Uterus (tissue), 4 donors: Measurements from ENCODE around the gene PSTK. TPM values are rescaled to one million over a fixed set of nuclear protein-coding genes. Genes with fewer than 3 reads are reported as not detected.

Experiments
- DNase-seq, 2 donors: peaks; one replicate each; pipeline ENCODE4 v3.0.0-alpha.2; 2019 to 2020
- H3K27ac ChIP-seq, 2 donors: fragments of 200-600 bp; sonication (generic); 1 replicate in 1 of 2; 2 replicates in 1 of 2; pipeline ENCODE4 v1.5.1; 2016 to 2018
- H3K27me3 ChIP-seq, 2 donors: fragments of 200-600 bp; sonication (generic); one replicate each; pipeline ENCODE4 v1.5.1; 2018 to 2019; ENCODE audit warnings: control low read depth in 1 of 2
- H3K36me3 ChIP-seq, 2 donors: fragments of 200-600 bp; sonication (generic); one replicate each; pipeline ENCODE4 v1.5.1; 2019; ENCODE audit warnings: control low read depth in 1 of 2
- H3K4me1 ChIP-seq, 2 donors: fragments of 200-600 bp; sonication (generic); one replicate each; pipeline ENCODE4 v1.5.1; 2018 to 2019; ENCODE audit warnings: control low read depth in 1 of 2
- H3K4me3 ChIP-seq, 2 donors: fragments of 200-600 bp; sonication (generic); 1 replicate in 1 of 2; 2 replicates in 1 of 2; pipeline ENCODE4 v1.5.1; 2018 to 2019; ENCODE audit warnings: mild to moderate bottlenecking in 1 of 2
- H3K9me3 ChIP-seq, 2 donors: fragments of 200-600 bp; sonication (generic); one replicate each; pipeline ENCODE4 v1.5.1; 2019; ENCODE audit warnings: control low read depth in 1 of 2
- CTCF ChIP-seq, 4 experiments: fragments of 200-600 bp in 2 of 4; fragments of 450-650 bp in 2 of 4; sonication (generic) in 2 of 4; IDR thresholded peaks; one replicate each; pipeline ENCODE4 v1.5.1; 2016 to 2019; ENCODE audit warnings: antibody characterized with exemption in 4 of 4, mild to moderate bottlenecking in 2 of 4, moderate library complexity in 1 of 4
- POLR2A ChIP-seq, 2 donors: fragments of 450-650 bp; IDR thresholded peaks; one replicate each; pipeline ENCODE4 v1.6.1; 2016; ENCODE audit warnings: antibody characterized with exemption in 2 of 2, mild to moderate bottlenecking in 1 of 2, moderate library complexity in 1 of 2
- intact Hi-C: fragments of 100-400 bp; cut with DNase I; formaldehyde crosslinking; loops from one replicate; pipeline ENCODE4 v1.15.1; 2023; ENCODE audit warnings: low total_unique reads
- total RNA-seq, 4 donors: library from RNA; depleted of rRNA in 3 of 4; stranded (reverse); fragments of >200 nt in 3 of 4; gene quantifications; one replicate each; pipeline versions ENCODE4 v1.1.0 to v1.2.4, GENCODE V29; 2014 to 2023
- donor health status: DM: yes; HTN: yes; CAD: no.

Gene PSTK
- total RNA-seq, 4 donors from 2014 or later: 0.77 to 11.2 (median 2.1) TPM

- intact Hi-C loops: no loop called here
- no peak overlapping the region for H3K4me3 ChIP-seq
- no peak overlapping the region for H3K27ac ChIP-seq
- H3K27me3 ChIP-seq: no peaks in the 10 kb centered on the region
- TF ChIP-seq CTCF (IDR thresholded peaks at IDR 0.05) (no peak), POLR2A (IDR thresholded peaks at IDR 0.05) (no peak)
- no peaks in the 10 kb centered on the region for H3K9me3 ChIP-seq
- H3K36me3 ChIP-seq: no peaks in the 10 kb centered on the region
- no peaks in the 10 kb centered on the region for H3K4me1 ChIP-seq
- DNase-seq: no peak
Observed at GRCh38 chr10:123038782-123039631, 58.8 kb downstream of the PSTK start.

- intact Hi-C loops: no loop called here
- no peaks in the 10 kb centered on the region for H3K36me3 ChIP-seq
- no peaks in the 10 kb centered on the region for H3K4me1 ChIP-seq
- H3K27ac ChIP-seq: no peak overlapping the region
- H3K9me3 ChIP-seq: no peaks in the 10 kb centered on the region
- H3K27me3 ChIP-seq: no peaks in the 10 kb centered on the region
- TF ChIP-seq CTCF (IDR thresholded peaks at IDR 0.05) (no peak), POLR2A (IDR thresholded peaks at IDR 0.05) (no peak)
- no peak for DNase-seq
- H3K4me3 ChIP-seq: no peak overlapping the region
Observed at GRCh38 chr10:123039632-123039930, 59.4 kb downstream of the PSTK start.

Other genes with a start within 250 kb of the PSTK start
- 1 to 10 TPM in 2 of 4 donors, under 1 TPM in 1, not detected in 1; 0.97 to 1.5 (median 1.3) TPM for gene CUZD1, start 134.5 kb upstream of the PSTK start, total RNA-seq
- 1 to 10 TPM in 2 of 4 donors, under 1 TPM in 1, not detected in 1; 0.88 to 2.3 (median 2.3) TPM for gene FAM24B, start 100.8 kb upstream of the PSTK start, total RNA-seq
- not detected for gene FAM24A, start 69.8 kb upstream of the PSTK start, total RNA-seq
- 10 to 100 TPM in 2 of 4 donors, 1 to 10 TPM in 2; 1.5 to 15.8 (median 8.5) TPM for gene C10orf88, start 26.2 kb upstream of the PSTK start, total RNA-seq
- 10 to 100 TPM in 3 of 4 donors, 1 to 10 TPM in 1; 3.1 to 30.7 (median 21.1) TPM for gene IKZF5, start 28.4 kb downstream of the PSTK start, total RNA-seq
- 10 to 100 TPM; 13.1 to 32.2 (median 17.2) TPM for gene ACADSB, start 28.6 kb downstream of the PSTK start, total RNA-seq
- gene HMX3, start 155.6 kb downstream of the PSTK start, total RNA-seq: not detected
- not detected for gene HMX2, start 167.7 kb downstream of the PSTK start, total RNA-seq
- 100 to 1,000 TPM in 2 of 4 donors, 10 to 100 TPM in 2; 57.2 to 156 (median 99.4) TPM for gene BUB3, start 174.0 kb downstream of the PSTK start, total RNA-seq